Activated CD8-positive, alpha-beta memory T cell treated with anti-CD3 and anti-CD28 coated beads for 36 hours (primary cell): Measurements from ENCODE around the gene SLC25A14. TPM values are rescaled to one million over a fixed set of nuclear protein-coding genes. Genes with fewer than 3 reads are reported as not detected.
"Not testable (repeated sequence)": the region's sequence is repeated elsewhere in the genome, so short reads cannot be mapped to it uniquely, and the experiment has no call there.

Experiments
- CTCF ChIA-PET: fragments of 350-600 bp; sonication (Branson Sonifier 250); formaldehyde crosslinking; loops from one replicate; lab custom pipeline; 2021; ENCODE audit warnings: antibody characterized with exemption; lab: Charles Lee
- POLR2A ChIA-PET: fragments of 350-600 bp; sonication (Branson Sonifier 250); formaldehyde crosslinking; loops from one replicate; lab custom pipeline; 2021; ENCODE audit warnings: antibody characterized with exemption; lab: Charles Lee
- total RNA-seq, 2 experiments: library from RNA; stranded (reverse); gene quantifications; one replicate each; pipeline ENCODE4 v1.2.3, GENCODE V29; 2021

The SLC25A14 gene
- total RNA-seq, 2 experiments from 2014 or later = 14.5 to 15.1 TPM

DNA sequence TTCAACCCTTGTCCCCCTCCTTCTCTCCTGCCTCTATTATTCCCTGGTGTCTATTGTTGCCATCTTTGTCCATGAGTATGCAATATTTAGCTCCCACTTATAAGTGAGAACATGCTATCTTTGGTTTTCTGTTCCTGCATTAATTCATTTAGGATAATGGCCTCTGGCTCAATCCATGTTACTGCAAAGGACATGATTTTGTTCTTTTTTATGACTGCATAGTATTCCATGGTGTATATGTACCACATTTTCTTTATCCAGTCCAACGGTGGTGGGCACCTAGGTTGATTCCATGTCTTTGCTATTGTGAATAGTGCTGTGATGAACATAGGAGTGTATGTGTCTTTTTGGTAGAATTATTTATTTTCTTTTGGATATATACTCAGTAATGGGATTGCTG is 12.3 kb downstream of the SLC25A14 start:
- POLR2A ChIA-PET, CTCF ChIA-PET: not testable (repeated sequence)

GRCh38 chrX:130376077-130376476 is 36.4 kb downstream of the SLC25A14 start:
- CTCF ChIA-PET = no interaction called here
- POLR2A ChIA-PET = no interaction called here

- ChIA-PET CTCF (no interaction called here), POLR2A (no interaction called here)
These were observed 38.4 kb downstream of the SLC25A14 start for GRCh38 chrX:130378024-130378669.

GRCh38 chrX:130385520-130385919 is 45.8 kb downstream of the SLC25A14 start, which contains the start of gene GPR119:
TSS of gene GPR119 (minus strand) at chrX:130385674. CDS start at chrX:130385447, 227 bp downstream.
- POLR2A ChIA-PET = no interaction called here
- CTCF ChIA-PET = no interaction called here

DNA sequence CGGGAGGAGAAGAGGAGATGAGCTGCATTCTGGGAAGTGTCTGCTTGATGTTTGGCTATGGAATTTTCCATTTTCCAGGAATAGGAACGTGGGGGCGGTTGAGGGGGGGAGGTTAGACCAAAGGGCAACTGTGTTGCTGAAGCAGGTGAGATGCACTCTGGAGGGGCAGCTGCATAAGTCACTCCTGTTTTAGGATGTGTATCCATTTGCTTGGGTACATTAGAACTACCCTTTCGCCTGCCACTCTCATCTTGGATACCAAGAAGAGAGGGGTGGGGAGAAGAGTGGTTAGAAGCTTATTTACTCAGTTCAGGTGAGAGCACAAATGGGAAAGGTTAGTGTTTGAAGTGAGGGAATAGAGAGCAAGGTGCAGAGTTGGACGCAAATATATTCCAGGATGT is 46.7 kb downstream of the SLC25A14 start:
- ChIA-PET CTCF (no interaction called here), POLR2A (no interaction called here)

GRCh38 chrX:130393451-130394074 is 53.8 kb downstream of the SLC25A14 start:
- CTCF ChIA-PET = no interaction called here

DNA sequence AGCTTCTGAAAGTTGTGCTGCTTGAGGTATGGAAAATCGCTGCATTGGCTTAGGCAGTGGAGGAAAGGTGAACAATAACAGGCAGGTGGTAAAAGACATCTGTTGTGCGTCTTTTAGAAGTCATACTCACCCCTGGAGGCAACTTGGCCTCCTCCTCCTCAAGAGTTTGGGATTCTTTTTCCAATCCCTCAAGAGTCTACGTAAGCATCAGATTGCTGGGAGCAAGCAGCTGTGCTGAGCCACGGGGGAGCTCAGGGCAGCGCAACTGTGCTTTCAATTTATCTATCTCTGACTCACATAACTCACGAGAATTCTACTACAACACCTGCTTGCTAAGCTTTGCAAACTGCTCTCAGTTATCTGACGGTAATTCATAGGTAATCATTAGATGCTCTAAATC is 55.6 kb downstream of the SLC25A14 start:
- CTCF ChIA-PET = no interaction called here

More at GRCh38 chrX:130393451-130394074, 53.8 kb downstream of the SLC25A14 start:
- POLR2A ChIA-PET = no interaction called here

GRCh38 chrX:130401415-130402207 is 61.9 kb downstream of the SLC25A14 start, which contains the start of gene RBMX2:
TSS of gene RBMX2 (plus strand) at chrX:130401987. CDS start at chrX:130402033, 46 bp downstream.
- ChIA-PET POLR2A (no interaction called here), CTCF (no interaction called here)

More for the DNA sequence above, 55.6 kb downstream of the SLC25A14 start:
- POLR2A ChIA-PET = no interaction called here

GRCh38 chrX:130402208-130402684 is 62.5 kb downstream of the SLC25A14 start:
- POLR2A ChIA-PET = no interaction called here
- CTCF ChIA-PET = no interaction called here

- ChIA-PET POLR2A (no interaction called here), CTCF (no interaction called here)
These were observed 73.7 kb downstream of the SLC25A14 start for GRCh38 chrX:130413415-130413814.

DNA sequence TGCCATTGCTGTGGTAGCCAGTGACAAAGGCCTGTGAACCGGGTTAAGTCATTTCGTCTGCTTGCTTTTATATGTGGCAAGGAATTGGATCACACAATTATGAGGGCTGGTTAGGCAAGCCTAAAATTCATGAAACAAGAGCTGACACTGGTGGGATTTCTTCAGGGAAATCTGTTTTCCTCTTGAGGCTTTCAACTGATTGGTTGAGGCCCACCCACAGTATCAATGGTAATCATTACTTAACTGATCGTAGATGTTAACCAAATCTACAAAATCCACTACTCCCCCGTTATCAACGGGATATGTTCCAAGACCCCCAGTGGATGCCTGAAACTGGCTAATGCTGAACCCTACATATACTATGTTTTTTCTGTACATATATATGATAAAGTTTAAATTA is 75.1 kb downstream of the SLC25A14 start:
- CTCF ChIA-PET = no interaction called here
- POLR2A ChIA-PET = no interaction called here

DNA sequence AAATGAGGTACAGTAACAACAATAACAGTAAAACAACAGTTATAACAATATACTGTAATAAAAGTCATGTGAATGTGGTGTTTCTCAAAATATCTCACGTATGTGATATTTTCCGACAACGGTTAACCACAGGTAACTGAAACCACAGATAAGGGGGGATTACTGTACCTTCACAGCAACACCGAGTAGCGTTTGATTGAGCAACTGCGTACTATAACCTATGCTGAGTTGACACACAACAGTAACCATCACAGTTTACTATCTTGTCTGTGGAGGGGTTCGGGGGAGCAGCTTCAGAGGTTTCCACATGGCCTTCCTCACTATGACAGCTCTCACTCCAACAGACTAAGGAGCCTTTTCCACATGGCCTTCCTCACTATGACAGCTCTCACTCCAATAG is 75.5 kb downstream of the SLC25A14 start:
- POLR2A ChIA-PET = no interaction called here
- CTCF ChIA-PET = no interaction called here

GRCh38 chrX:130416785-130417184 is 77.1 kb downstream of the SLC25A14 start:
- ChIA-PET POLR2A (no interaction called here), CTCF (no interaction called here)

DNA sequence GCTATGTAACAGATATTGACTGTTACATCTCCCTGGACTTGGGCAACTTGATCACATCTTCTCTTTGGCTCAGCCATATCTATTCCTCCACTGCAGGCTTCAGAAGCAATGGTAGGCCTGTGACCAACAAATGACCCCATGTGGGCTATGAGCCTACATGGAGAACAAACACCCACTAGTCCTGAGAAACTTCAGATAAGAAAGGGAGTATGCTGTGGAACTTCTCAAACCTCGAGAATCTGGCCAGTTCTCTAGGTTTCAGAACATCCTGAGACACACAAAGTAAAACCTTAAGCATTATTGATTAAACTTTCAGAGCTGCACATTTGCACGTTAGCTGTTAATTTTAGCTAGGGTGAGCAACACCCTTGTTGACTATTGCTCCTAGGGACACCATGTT is 78.3 kb downstream of the SLC25A14 start:
- CTCF ChIA-PET = no interaction called here
- POLR2A ChIA-PET = no interaction called here

DNA sequence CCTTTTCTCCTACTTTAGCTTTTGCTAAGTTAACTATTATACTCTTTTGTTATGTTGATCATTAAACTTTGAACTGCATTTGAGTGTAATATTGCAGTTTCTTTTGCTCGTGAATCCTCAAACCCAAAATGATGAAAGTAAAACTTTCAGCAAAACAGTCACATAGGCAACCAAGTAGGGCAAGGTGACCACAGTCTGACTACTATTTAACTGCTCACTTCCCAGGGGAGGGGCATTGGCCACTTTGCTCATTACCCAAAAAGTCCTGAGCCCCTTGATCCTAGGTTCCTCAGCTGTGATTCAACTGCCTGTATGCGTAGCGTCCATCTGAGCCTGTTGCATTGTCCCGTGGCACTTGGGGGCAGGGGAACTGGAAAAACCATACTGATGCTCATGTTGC is 79.0 kb downstream of the SLC25A14 start:
- ChIA-PET POLR2A (no interaction called here), CTCF (no interaction called here)

DNA sequence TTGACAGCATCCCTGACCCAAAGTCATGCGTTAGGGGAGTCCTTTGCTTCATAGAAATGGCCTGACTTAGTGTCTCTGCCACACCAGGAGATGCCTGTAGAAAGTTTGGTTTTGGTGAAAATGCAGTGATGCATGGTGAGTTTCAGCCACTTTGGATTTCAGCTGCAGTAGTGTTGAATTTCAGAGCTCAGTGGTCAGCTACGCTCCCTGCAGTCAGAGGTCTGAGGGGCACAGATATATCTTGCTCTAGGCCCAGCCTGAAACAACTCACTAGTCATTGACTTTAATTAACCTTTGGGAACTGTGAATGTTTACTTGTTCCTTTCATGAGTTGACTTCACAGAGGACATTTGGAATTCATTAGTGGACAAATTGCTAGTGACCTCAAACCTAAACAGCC is 79.5 kb downstream of the SLC25A14 start:
- ChIA-PET POLR2A (no interaction called here), CTCF (no interaction called here)
